Testis (tissue), 2 donors: ENCODE results near the gene PTP4A1.

Experiments used
- CTCF ChIP-seq, 3 experiments: fragments of 450-650 bp in 2 of 3; fragments of 200-600 bp in 1 of 3; sonication (generic) in 1 of 3; IDR thresholded peaks; one replicate each; pipeline ENCODE4 v1.5.1; 2016 to 2019; ENCODE audit warnings: antibody characterized with exemption in 3 of 3, mild to moderate bottlenecking in 2 of 3, moderate library complexity in 1 of 3
- POLR2A ChIP-seq: fragments of 450-650 bp; IDR thresholded peaks from one replicate; pipeline ENCODE4 v1.6.1; 2017; ENCODE audit warnings: antibody characterized with exemption, mild to moderate bottlenecking, moderate library complexity

- TF ChIP-seq POLR2A (no peak), CTCF (IDR thresholded peaks at IDR 0.05) (no peak)
These were observed 2.2 kb downstream of the PTP4A1 start for GRCh38 chr6:63574554-63574900.
